Activated CD8-positive, alpha-beta T cell treated with anti-CD3 and anti-CD28 coated beads, Interleukin-2, amount 10 ng/mL, durations not matched to agents 7 days and 5 days (primary cell): ENCODE measurements around the gene ZNF512. TPM values are rescaled to one million over a fixed set of nuclear protein-coding genes. Genes with fewer than 3 reads are reported as not detected.
A peak's percentile ranks its signal among the peaks of the same experiment; 100 is the strongest.
"Not testable (repeated sequence)": the region's sequence is repeated elsewhere in the genome, so short reads cannot be mapped to it uniquely, and the experiment has no call there.

ENCODE experiments used
- ATAC-seq: fragments of 150-1000 bp; cut with Tn5 transposase; one replicate; pipeline ENCODE4 v1.10.0; 2021; ENCODE audit warnings: moderate library complexity
- CTCF ChIA-PET: fragments of 350-600 bp; sonication (Branson Sonifier 250); formaldehyde crosslinking; loops from one replicate; lab custom pipeline; 2021; ENCODE audit warnings: antibody characterized with exemption; lab: Charles Lee
- POLR2A ChIA-PET: fragments of 350-600 bp; sonication (Branson Sonifier 250); formaldehyde crosslinking; loops from one replicate; lab custom pipeline; 2021; ENCODE audit warnings: antibody characterized with exemption; lab: Charles Lee
- DNase-seq: peaks from one replicate; pipeline ENCODE4 v3.0.0-alpha.2; 2020
- H3K27ac Mint-ChIP-seq: one replicate; pipeline ENCODE4 v1.8.0; 2021; ENCODE audit warnings: mild to moderate bottlenecking, mixed read lengths
- H3K27me3 Mint-ChIP-seq: one replicate; pipeline ENCODE4 v1.8.0; 2021; ENCODE audit warnings: low read depth, mixed read lengths
- H3K36me3 Mint-ChIP-seq: one replicate; pipeline ENCODE4 v1.8.0; 2021; ENCODE audit warnings: low read depth, mixed read lengths
- H3K4me1 Mint-ChIP-seq: one replicate; pipeline ENCODE4 v1.8.0; 2021; ENCODE audit warnings: low read depth, mixed read lengths
- H3K4me3 Mint-ChIP-seq: one replicate; pipeline ENCODE4 v1.8.0; 2021; ENCODE audit warnings: mild to moderate bottlenecking, mixed read lengths
- H3K9me3 Mint-ChIP-seq: one replicate; pipeline ENCODE4 v1.8.0; 2022; ENCODE audit warnings: mixed read lengths; ENCODE audit not compliant: insufficient read depth
- total RNA-seq, 2 experiments: library from RNA; stranded (reverse); gene quantifications; one replicate each; pipeline ENCODE4 v1.2.3, GENCODE V29; 2021

ZNF512 gene
- total RNA-seq, 2 experiments from 2014 or later = 37.0 to 39.0 TPM

- peaks cover 18% of the 10 kb centered on the region for H3K9me3 Mint-ChIP-seq
- H3K27me3 Mint-ChIP-seq = peaks cover 4% of the 10 kb centered on the region
- DNase-seq (no peak), ATAC-seq (no peak)
- H3K4me3 Mint-ChIP-seq = peak overlapping the region; percentile 96
- ChIA-PET CTCF (interaction anchor here (1.3 to 2.3 kb wide), 4 partner anchors 12 to 99 kb away, joined by 3 to 11 read pairs (median 7); no protein-coding TSS in a partner anchor), POLR2A (interaction anchor here (1.1 kb wide), 1 partner anchor 63 kb away, joined by 3 read pairs; no protein-coding TSS in a partner anchor)
- peak overlapping the region; percentile 18 for H3K27ac Mint-ChIP-seq
- peaks cover 48% of the 10 kb centered on the region for H3K4me1 Mint-ChIP-seq
- H3K36me3 Mint-ChIP-seq = peaks cover 51% of the 10 kb centered on the region
Measured at GRCh38 chr2:27584597-27584996, 1.8 kb downstream of the ZNF512 start.

GRCh38 chr2:27587025-27587424, 4.2 kb downstream of the ZNF512 start:
- no peak overlapping the region for H3K27ac Mint-ChIP-seq
- no peaks in the 10 kb centered on the region for H3K27me3 Mint-ChIP-seq
- no peak overlapping the region for H3K4me3 Mint-ChIP-seq
- H3K36me3 Mint-ChIP-seq = peaks cover 68% of the 10 kb centered on the region
- peaks cover 32% of the 10 kb centered on the region for H3K9me3 Mint-ChIP-seq
- ChIA-PET POLR2A (no interaction called here), CTCF (interaction anchor here (1.7 kb wide), 1 partner anchor 96 kb away, joined by 6 read pairs; no protein-coding TSS in a partner anchor)
- DNase-seq (no peak), ATAC-seq (no peak)
- H3K4me1 Mint-ChIP-seq = peaks cover 60% of the 10 kb centered on the region

- peaks cover 35% of the 10 kb centered on the region for H3K9me3 Mint-ChIP-seq
- ATAC-seq = no peak
- H3K4me3 Mint-ChIP-seq = no peak overlapping the region
- no peak overlapping the region for H3K27ac Mint-ChIP-seq
- ChIA-PET POLR2A (no interaction called here), CTCF (interaction anchor here (0.7 to 1.7 kb wide), 2 partner anchors 20 to 95 kb away, joined by 3 to 6 read pairs; no protein-coding TSS in a partner anchor)
- no peaks in the 10 kb centered on the region for H3K27me3 Mint-ChIP-seq
- peaks cover 67% of the 10 kb centered on the region for H3K36me3 Mint-ChIP-seq
- peaks cover 56% of the 10 kb centered on the region for H3K4me1 Mint-ChIP-seq
- DNase-seq = no peak
Measured at GRCh38 chr2:27588308-27588707, 5.5 kb downstream of the ZNF512 start.

GRCh38 chr2:27591745-27592144, 8.9 kb downstream of the ZNF512 start:
- DNase-seq (no peak), ATAC-seq (no peak)
- Mint-ChIP-seq H3K36me3 (peaks cover 71% of the 10 kb centered on the region), H3K4me3 (no peak overlapping the region), H3K27me3 (no peaks in the 10 kb centered on the region), H3K9me3 (peaks cover 43% of the 10 kb centered on the region), H3K4me1 (peaks cover 39% of the 10 kb centered on the region), H3K27ac (no peak overlapping the region)
- ChIA-PET POLR2A (no interaction called here), CTCF (no interaction called here)

GRCh38 chr2:27593240-27593639, 10.4 kb downstream of the ZNF512 start:
- Mint-ChIP-seq H3K4me1 (peaks cover 36% of the 10 kb centered on the region), H3K9me3 (peaks cover 39% of the 10 kb centered on the region), H3K4me3 (no peak overlapping the region), H3K36me3 (peaks cover 69% of the 10 kb centered on the region), H3K27ac (no peak overlapping the region), H3K27me3 (no peaks in the 10 kb centered on the region)
- no peak for ATAC-seq
- ChIA-PET CTCF (interaction anchor here (0.6 kb wide), 1 partner anchor 73 kb away, joined by 3 read pairs; no protein-coding TSS in a partner anchor), POLR2A (no interaction called here)
- DNase-seq = no peak

- H3K27me3 Mint-ChIP-seq, H3K4me3 Mint-ChIP-seq, CTCF ChIA-PET, ATAC-seq, POLR2A ChIA-PET, H3K27ac Mint-ChIP-seq, DNase-seq: not testable (repeated sequence)
- peaks cover 42% of the 10 kb centered on the region for H3K4me1 Mint-ChIP-seq
- peaks cover 69% of the 10 kb centered on the region for H3K36me3 Mint-ChIP-seq
- H3K9me3 Mint-ChIP-seq = peaks cover 35% of the 10 kb centered on the region
Measured at GRCh38 chr2:27594020-27594703, 11.3 kb downstream of the ZNF512 start.

GRCh38 chr2:27595412-27595811, 12.6 kb downstream of the ZNF512 start:
- H3K27me3 Mint-ChIP-seq, DNase-seq, ATAC-seq, H3K4me3 Mint-ChIP-seq, POLR2A ChIA-PET, H3K27ac Mint-ChIP-seq: not testable (repeated sequence)
- Mint-ChIP-seq H3K4me1 (peaks cover 48% of the 10 kb centered on the region), H3K36me3 (peaks cover 68% of the 10 kb centered on the region), H3K9me3 (peaks cover 22% of the 10 kb centered on the region)
- CTCF ChIA-PET = interaction anchor here (1.6 kb wide), 1 partner anchor 10 kb away, joined by 7 read pairs; no protein-coding TSS in a partner anchor

- peaks cover 16% of the 10 kb centered on the region for H3K9me3 Mint-ChIP-seq
- peaks cover 67% of the 10 kb centered on the region for H3K36me3 Mint-ChIP-seq
- ChIA-PET CTCF (interaction anchor here (1.1 to 1.7 kb wide), 3 partner anchors 11 to 87 kb away, joined by 3 to 9 read pairs (median 7); partner anchors contain the start of gene ZNF512), POLR2A (no interaction called here)
- no peak overlapping the region for H3K27ac Mint-ChIP-seq
- no peak overlapping the region for H3K4me3 Mint-ChIP-seq
- H3K4me1 Mint-ChIP-seq = peaks cover 42% of the 10 kb centered on the region
- H3K27me3 Mint-ChIP-seq = no peaks in the 10 kb centered on the region
- ATAC-seq (no peak), DNase-seq (no peak)
Measured at GRCh38 chr2:27596627-27597026, 13.8 kb downstream of the ZNF512 start.

GRCh38 chr2:27606611-27607010, 23.8 kb downstream of the ZNF512 start:
- Mint-ChIP-seq H3K36me3 (peaks cover 54% of the 10 kb centered on the region), H3K27me3 (no peaks in the 10 kb centered on the region), H3K4me1 (no peaks in the 10 kb centered on the region), H3K9me3 (no peaks in the 10 kb centered on the region), H3K4me3 (no peak overlapping the region), H3K27ac (no peak overlapping the region)
- DNase-seq (no peak), ATAC-seq (no peak)
- ChIA-PET POLR2A (no interaction called here), CTCF (no interaction called here)

GRCh38 chr2:27613985-27614384, 31.1 kb downstream of the ZNF512 start:
- DNase-seq = no peak
- no peaks in the 10 kb centered on the region for H3K9me3 Mint-ChIP-seq
- H3K27ac Mint-ChIP-seq = no peak overlapping the region
- ChIA-PET CTCF (no interaction called here), POLR2A (interaction anchor here (0.6 kb wide), 1 partner anchor 77 kb away, joined by 3 read pairs; a partner anchor contains a TSS)
- H3K27me3 Mint-ChIP-seq = no peaks in the 10 kb centered on the region
- no peak overlapping the region for H3K4me3 Mint-ChIP-seq
- no peaks in the 10 kb centered on the region for H3K4me1 Mint-ChIP-seq
- peaks cover 56% of the 10 kb centered on the region for H3K36me3 Mint-ChIP-seq
- no peak for ATAC-seq

GRCh38 chr2:27615316-27615715, 32.5 kb downstream of the ZNF512 start:
- CTCF ChIA-PET = no interaction called here

GRCh38 chr2:27621524-27621923, 38.7 kb downstream of the ZNF512 start:
- H3K36me3 Mint-ChIP-seq = peaks cover 57% of the 10 kb centered on the region
- H3K27me3 Mint-ChIP-seq = no peaks in the 10 kb centered on the region
- no peaks in the 10 kb centered on the region for H3K9me3 Mint-ChIP-seq
- POLR2A ChIA-PET = interaction anchor here (0.8 kb wide), 1 partner anchor 190 kb away, joined by 3 read pairs; no protein-coding TSS in a partner anchor
- CTCF ChIA-PET = interaction anchor here (2.4 kb wide), 1 partner anchor 62 kb away, joined by 8 read pairs; no protein-coding TSS in a partner anchor
- H3K4me3 Mint-ChIP-seq = no peak overlapping the region
- H3K4me1 Mint-ChIP-seq = peaks cover 1% of the 10 kb centered on the region
- H3K27ac Mint-ChIP-seq = no peak overlapping the region
- no peak for DNase-seq
- ATAC-seq = no peak

More at GRCh38 chr2:27615316-27615715, 32.5 kb downstream of the ZNF512 start:
- Mint-ChIP-seq H3K4me1 (no peaks in the 10 kb centered on the region), H3K27me3 (no peaks in the 10 kb centered on the region), H3K36me3 (peaks cover 61% of the 10 kb centered on the region), H3K4me3 (no peak overlapping the region), H3K9me3 (no peaks in the 10 kb centered on the region), H3K27ac (no peak overlapping the region)
- ATAC-seq = no peak
- no peak for DNase-seq
- POLR2A ChIA-PET = no interaction called here
